ENCODE data around the gene TMPRSS5. TPM values are rescaled to one million over a fixed set of nuclear protein-coding genes. Genes with fewer than 3 reads are reported as not detected.

Gene TMPRSS5
- total and polyA plus RNA-seq, 2 of the 13 experiments (the other 11 are each of a cell fraction or from before 2014, with no cell fraction given), result 0.40 to 0.96 TPM

GRCh38 chr11:113643701-113644100 is 62.4 kb downstream of the TMPRSS5 start:
- no peak overlapping the region for H3K4me2 ChIP-seq (ENCODE audit: low read depth, low read length)
- no peaks in the 10 kb centered on the region for H4K20me1 ChIP-seq (ENCODE audit: insufficient read depth, low read length)
- H3K27me3 ChIP-seq (ENCODE audit: control insufficient read depth in 1 of 2, insufficient read depth in 2 of 2, low read length in 2 of 2), result peaks cover 3 to 54% of the 10 kb centered on the region in 2 experiments; a peak in 4 of 5 replicates
- ChIA-PET POLR2A (no interaction called here), CTCF (ENCODE audit: low intra/inter-chr PET ratio, low total read pairs) (no interaction called here)
- 3% methylated on average over 5 of the region's 5 CpGs for WGBS (ENCODE audit: low lambda C conversion rate)
- no peaks in the 10 kb centered on the region for H3K79me2 ChIP-seq (ENCODE audit: insufficient read depth, low read length)
- H3K9me3 ChIP-seq (ENCODE audit: low read length), result no peaks in the 10 kb centered on the region
- TF ChIP-seq MIER3 (CRISPR knock-in tag; IDR thresholded peaks at IDR 0.05; ENCODE audit: borderline replicate concordance) (no peak), REST (IDR thresholded peaks at IDR 0.05; ENCODE audit: borderline replicate concordance in 1 of 2, low read depth in 1 of 2, low read length in 2 of 2) (peak in 1 of 2 experiments; percentile 32; a peak in 2 of 4 replicates)
- no peak overlapping the region for H3K27ac ChIP-seq (ENCODE audit: extremely low read length, insufficient read depth, low read length)
- in situ Hi-C loops (cut with HindIII; ENCODE audit: extremely low pct_ligation_motif_present, low pct_unique_long_range_greater_than_20kb), result no loop called here
- H3K36me3 ChIP-seq (replicated peaks in 1 of 2; ENCODE audit: control insufficient read depth in 1 of 2, insufficient read depth in 2 of 2, low read length in 2 of 2), result no peaks in the 10 kb centered on the region
- FAIRE-seq (no peak), DNase-seq (ENCODE audit: low spot score) (no peak), ATAC-seq (no peak)
- no peaks in the 10 kb centered on the region for H3K4me1 ChIP-seq (ENCODE audit: insufficient read depth, low read length)
- intact Hi-C loops (cut with micrococcal nuclease; ENCODE audit: unreplicated experiment), result no loop called here
- no peak overlapping the region for H3K9ac ChIP-seq (ENCODE audit: insufficient read depth, low read depth, low read length)
- BruUV-seq (replicated peaks), result no TSS peak
- H3K4me3 ChIP-seq (replicated peaks in 1 of 3; ENCODE audit: insufficient read depth in 1 of 3, low read depth in 2 of 3, low read length in 3 of 3), result no peak overlapping the region
- no peak overlapping the region for H2AFZ ChIP-seq (ENCODE audit: low read length)

- Histone ChIP-seq H3K4me1 (ENCODE audit: insufficient read depth, low read length) (no peaks in the 10 kb centered on the region), H3K36me3 (replicated peaks in 1 of 2; ENCODE audit: control insufficient read depth in 1 of 2, insufficient read depth in 2 of 2, low read length in 2 of 2) (no peaks in the 10 kb centered on the region), H3K9me3 (ENCODE audit: low read length) (no peaks in the 10 kb centered on the region), H2AFZ (ENCODE audit: low read length) (no peak overlapping the region), H3K9ac (ENCODE audit: insufficient read depth, low read depth, low read length) (no peak overlapping the region), H3K27me3 (ENCODE audit: control insufficient read depth in 1 of 2, insufficient read depth in 2 of 2, low read length in 2 of 2) (peaks cover 3 to 54% of the 10 kb centered on the region in 2 experiments; a peak in 4 of 5 replicates), H3K4me3 (replicated peaks in 1 of 3; ENCODE audit: insufficient read depth in 1 of 3, low read depth in 2 of 3, low read length in 3 of 3) (no peak overlapping the region), H4K20me1 (ENCODE audit: insufficient read depth, low read length) (no peaks in the 10 kb centered on the region), H3K4me2 (ENCODE audit: low read depth, low read length) (no peak overlapping the region), H3K27ac (ENCODE audit: extremely low read length, insufficient read depth, low read length) (no peak overlapping the region), H3K79me2 (ENCODE audit: insufficient read depth, low read length) (no peaks in the 10 kb centered on the region)
- ChIA-PET CTCF (ENCODE audit: low intra/inter-chr PET ratio, low total read pairs) (no interaction called here), POLR2A (no interaction called here)
- BruUV-seq (replicated peaks), result no TSS peak
- intact Hi-C loops (cut with micrococcal nuclease; ENCODE audit: unreplicated experiment), result no loop called here
- in situ Hi-C loops (cut with HindIII; ENCODE audit: extremely low pct_ligation_motif_present, low pct_unique_long_range_greater_than_20kb), result no loop called here
- FAIRE-seq (no peak), DNase-seq (ENCODE audit: low spot score) (no peak), ATAC-seq (no peak)
- 20% methylated on average over 7 of the region's 7 CpGs for WGBS (ENCODE audit: low lambda C conversion rate)
- no peak for TF ChIP-seq POGK (CRISPR knock-in tag; conservative IDR thresholded peaks at IDR 0.05)
- no peak for TF ChIP-seq HNF1A (IDR thresholded peaks at IDR 0.05; ENCODE audit: low read depth)
- TF ChIP-seq HNF1A (CRISPR knock-in tag; IDR thresholded peaks at IDR 0.05; ENCODE audit: borderline replicate concordance), result no peak
- no peak for TF ChIP-seq SIX4 (CRISPR knock-in tag; IDR thresholded peaks at IDR 0.05)
Measured at GRCh38 chr11:113643006-113643585, 63.0 kb downstream of the TMPRSS5 start.
